Measurements from ENCODE around the gene ZRANB3.
"Not testable (repeated sequence)": the region's sequence is repeated elsewhere in the genome, so short reads cannot be mapped to it uniquely, and the experiment has no call there.

ZRANB3 gene

DNA sequence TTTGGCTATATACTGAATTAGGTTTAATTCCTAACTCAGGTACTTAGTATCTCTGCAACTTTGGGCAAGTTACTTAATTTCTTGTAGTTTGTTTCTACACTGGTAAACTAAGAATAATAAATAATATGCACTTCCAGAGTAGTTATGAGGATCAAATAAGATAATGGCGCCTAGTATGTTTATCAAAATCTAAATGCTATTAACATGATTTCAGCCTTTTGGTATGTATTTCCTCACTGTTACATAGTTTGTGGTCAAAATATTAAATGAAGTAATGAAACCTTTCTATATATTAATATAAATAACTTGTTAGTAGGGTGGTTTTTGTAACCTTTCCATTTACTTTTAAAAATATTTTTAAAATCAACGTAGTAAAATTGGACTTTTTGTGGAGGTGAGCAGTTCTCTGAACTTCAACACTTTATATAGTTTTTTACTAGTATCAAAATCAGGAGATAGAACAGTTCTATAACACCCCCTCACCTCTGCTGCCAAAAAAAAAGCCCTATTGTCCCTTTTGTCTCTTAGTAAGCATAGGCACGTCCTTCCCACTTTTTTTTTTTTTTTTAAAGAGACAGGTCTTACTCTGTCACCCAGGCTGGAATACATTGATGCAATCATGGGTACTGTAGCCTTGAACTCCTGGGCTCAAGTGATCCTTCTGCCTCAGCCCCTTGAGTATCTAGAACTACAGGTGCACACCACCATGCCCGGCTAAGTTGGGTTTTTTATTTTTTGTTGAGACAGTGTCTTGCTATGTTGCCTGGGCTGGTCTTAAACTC is 434.2 kb downstream of the ZRANB3 start:
- no peak overlapping the region for H3K4me3 ChIP-seq (ENCODE audit: low read depth, low read length)
- TF ChIP-seq, protein P1, sequence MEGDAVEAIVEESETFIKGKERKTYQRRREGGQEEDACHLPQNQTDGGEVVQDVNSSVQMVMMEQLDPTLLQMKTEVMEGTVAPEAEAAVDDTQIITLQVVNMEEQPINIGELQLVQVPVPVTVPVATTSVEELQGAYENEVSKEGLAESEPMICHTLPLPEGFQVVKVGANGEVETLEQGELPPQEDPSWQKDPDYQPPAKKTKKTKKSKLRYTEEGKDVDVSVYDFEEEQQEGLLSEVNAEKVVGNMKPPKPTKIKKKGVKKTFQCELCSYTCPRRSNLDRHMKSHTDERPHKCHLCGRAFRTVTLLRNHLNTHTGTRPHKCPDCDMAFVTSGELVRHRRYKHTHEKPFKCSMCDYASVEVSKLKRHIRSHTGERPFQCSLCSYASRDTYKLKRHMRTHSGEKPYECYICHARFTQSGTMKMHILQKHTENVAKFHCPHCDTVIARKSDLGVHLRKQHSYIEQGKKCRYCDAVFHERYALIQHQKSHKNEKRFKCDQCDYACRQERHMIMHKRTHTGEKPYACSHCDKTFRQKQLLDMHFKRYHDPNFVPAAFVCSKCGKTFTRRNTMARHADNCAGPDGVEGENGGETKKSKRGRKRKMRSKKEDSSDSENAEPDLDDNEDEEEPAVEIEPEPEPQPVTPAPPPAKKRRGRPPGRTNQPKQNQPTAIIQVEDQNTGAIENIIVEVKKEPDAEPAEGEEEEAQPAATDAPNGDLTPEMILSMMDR (IDR thresholded peaks at IDR 0.05; ENCODE audit: low read depth, low read length): no peak

DNA sequence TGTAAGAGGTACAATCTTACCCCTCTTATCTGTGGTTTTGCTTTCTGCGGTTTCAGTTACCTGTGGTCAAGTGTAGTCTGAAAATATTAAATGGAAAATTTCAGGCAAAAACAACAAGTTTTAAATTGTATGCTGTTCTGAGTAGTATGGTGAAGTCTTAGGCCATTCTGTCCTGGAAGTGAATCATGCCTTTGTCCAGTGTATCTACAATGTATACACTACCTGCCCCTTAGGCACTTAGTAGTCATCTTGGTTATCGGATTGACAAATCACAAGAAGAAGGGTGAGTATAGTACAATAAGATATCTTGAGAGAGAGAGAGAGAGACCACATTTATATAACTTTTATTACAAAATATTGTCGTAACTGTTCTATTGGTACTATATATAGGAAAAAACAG is 435.4 kb downstream of the ZRANB3 start:
- TF ChIP-seq, protein P1 (IDR thresholded peaks at IDR 0.05; ENCODE audit: low read depth, low read length): no peak
- H3K4me3 ChIP-seq (ENCODE audit: low read depth, low read length): no peak overlapping the region

DNA sequence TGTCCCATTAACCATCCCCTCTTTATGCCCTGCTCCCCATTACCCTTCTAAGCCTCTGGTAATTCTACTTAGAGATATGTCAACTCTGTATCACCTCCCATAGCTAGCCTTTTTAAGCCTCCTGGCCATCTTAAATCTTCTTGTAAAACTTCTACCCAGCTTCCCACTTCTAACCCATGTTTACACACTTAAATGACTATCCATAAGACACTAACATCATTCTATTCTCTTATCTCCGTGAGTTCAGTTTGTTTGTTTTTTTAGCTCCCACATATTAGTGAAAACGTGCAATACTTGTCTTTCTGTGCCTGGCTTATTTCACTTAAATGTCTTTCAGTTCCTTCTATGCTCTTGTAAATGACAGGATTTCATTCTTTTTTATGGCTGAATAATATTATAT is 436.5 kb downstream of the ZRANB3 start:
- TF ChIP-seq, protein P1 (IDR thresholded peaks at IDR 0.05; ENCODE audit: low read depth, low read length): no peak
- H3K4me3 ChIP-seq (ENCODE audit: low read depth, low read length): no peak overlapping the region

DNA sequence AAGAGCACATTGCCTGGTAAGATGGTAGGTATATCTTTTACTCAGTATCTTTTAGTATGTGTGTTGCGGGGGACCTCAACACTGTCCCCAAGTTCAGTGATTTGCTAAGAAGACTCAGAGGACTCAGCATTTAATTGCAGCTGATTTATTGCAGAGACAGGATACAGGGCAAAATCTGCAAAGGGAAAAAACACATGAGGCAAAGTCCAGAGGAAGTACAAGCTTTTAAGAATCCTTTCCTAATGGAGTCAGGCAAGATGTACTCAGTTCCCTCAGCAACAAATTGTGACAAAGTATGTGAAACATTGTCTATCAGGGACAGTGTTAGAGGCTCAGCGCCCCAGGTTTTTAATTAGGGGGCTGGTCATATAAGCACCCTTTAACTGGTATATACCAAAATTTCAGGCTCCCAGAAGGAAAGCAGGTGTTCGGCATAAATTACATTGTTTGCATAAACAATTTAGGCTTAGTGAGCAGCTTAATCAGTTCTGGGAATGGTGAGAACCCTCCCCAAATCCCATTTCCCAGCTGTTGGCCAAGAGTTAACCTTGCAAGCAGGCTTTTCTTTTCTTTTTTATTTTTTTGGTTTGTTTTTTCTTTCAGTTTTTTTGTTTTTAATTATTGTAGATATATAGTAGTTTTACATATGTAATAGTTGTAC is 437.2 kb downstream of the ZRANB3 start:
- TF ChIP-seq, protein P1 (IDR thresholded peaks at IDR 0.05; ENCODE audit: low read depth, low read length): no peak
- no peak overlapping the region for H3K4me3 ChIP-seq (ENCODE audit: low read depth, low read length)

DNA sequence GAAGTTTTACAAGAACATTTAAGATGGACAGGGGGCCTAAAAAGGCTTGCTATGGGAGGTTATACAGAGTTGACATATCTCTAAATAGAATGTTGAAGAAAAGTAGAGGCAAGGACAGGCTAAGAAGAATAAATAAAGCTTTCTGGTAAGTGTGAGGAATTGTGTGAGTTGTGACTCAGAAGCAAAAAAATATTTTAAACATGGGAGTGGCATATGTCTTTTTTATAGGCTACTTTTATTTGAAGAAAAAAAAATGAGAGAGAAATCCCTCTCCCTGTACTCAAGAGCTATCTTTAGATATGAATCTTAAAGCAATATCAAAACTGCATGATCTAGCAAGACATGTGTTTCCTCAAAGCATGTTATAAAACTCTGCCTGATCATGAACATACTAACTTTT is 437.8 kb downstream of the ZRANB3 start:
- TF ChIP-seq, protein P1 (IDR thresholded peaks at IDR 0.05; ENCODE audit: low read depth, low read length): no peak
- no peak overlapping the region for H3K4me3 ChIP-seq (ENCODE audit: low read depth, low read length)

DNA sequence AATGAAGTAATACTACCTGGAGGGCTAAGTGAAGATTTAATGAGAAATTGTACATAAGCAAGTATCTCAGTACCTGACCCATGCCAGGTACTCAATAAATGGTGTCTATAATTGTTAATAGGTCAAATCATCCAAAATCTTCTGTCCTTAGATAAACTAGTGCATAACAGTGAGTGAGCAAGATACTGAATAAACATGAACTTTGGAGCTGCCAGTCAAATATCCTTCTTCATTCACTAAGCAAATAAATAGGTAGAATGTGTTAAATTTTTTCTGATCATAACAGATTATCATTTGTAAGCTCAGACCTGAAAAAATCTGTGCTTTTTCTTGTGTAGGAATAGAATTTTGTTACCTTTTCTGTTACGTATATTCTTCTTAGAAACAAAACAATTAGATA is 439.3 kb downstream of the ZRANB3 start:
- TF ChIP-seq, protein P1 (IDR thresholded peaks at IDR 0.05; ENCODE audit: low read depth, low read length): no peak
- no peak overlapping the region for H3K4me3 ChIP-seq (ENCODE audit: low read depth, low read length)

DNA sequence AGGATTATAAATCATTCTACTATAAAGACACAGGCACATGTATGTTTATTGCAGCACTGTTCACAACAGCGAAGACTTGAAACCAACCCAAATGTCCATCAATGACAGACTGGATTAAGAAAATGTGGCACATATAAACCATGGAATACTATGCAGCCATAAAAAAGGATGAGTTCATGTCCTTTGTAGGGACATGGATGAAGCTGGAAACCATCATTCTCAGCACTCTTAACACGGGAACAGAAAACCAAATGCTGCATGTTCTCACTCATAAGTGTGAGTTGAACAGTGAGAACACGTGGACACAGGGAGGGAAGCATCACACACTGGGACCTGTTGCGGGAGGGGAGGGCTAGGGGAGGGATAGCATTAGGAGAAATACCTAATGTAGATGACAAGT is 441.4 kb downstream of the ZRANB3 start:
- not testable (repeated sequence) for H3K4me3 ChIP-seq (ENCODE audit: low read depth, low read length)

Data from WI38 (cell line).